Heart left ventricle (tissue), 16 donors: ENCODE measurements around the gene SLC16A8. TPM values are rescaled to one million over a fixed set of nuclear protein-coding genes. Genes with fewer than 3 reads are reported as not detected.

Experiments
- ATAC-seq, 4 donors: fragments of 200-7000 bp; cut with Tn5 transposase; one replicate each; pipeline ENCODE4 v1.9.1; 2020 to 2022; ENCODE audit warnings: moderate library complexity in 4 of 4, mild to moderate bottlenecking in 3 of 4, moderate number of reproducible peaks in 1 of 4
- DNase-seq, 5 donors: peaks; one replicate each; pipeline ENCODE4 v3.0.0-alpha.2; 2020
- H3K27ac ChIP-seq, 12 donors: fragments of 200-600 bp; sonication (generic) in 4 of 12; one replicate each; pipeline versions ENCODE4 v1.5.0 to v1.8.0; 2016 to 2022; ENCODE audit warnings: mild to moderate bottlenecking in 2 of 12
- H3K27me3 ChIP-seq, 9 donors: fragments of 200-600 bp; sonication (generic) in 2 of 9; one replicate each; pipeline versions ENCODE4 v1.5.1 to v1.8.0; 2016 to 2022; ENCODE audit warnings: mild to moderate bottlenecking in 3 of 9
- H3K36me3 ChIP-seq, 9 donors: fragments of 200-600 bp; sonication (generic) in 2 of 9; one replicate each; pipeline versions ENCODE4 v1.5.0 to v1.8.0; 2018 to 2022; ENCODE audit warnings: mild to moderate bottlenecking in 2 of 9
- H3K4me1 ChIP-seq, 12 donors: fragments of 200-600 bp; sonication (generic) in 4 of 12; one replicate each; pipeline versions ENCODE4 v1.5.0 to v1.8.0; 2016 to 2022; ENCODE audit warnings: mild to moderate bottlenecking in 3 of 12
- H3K4me3 ChIP-seq, 12 donors: fragments of 200-600 bp; sonication (generic) in 4 of 12; one replicate each; pipeline versions ENCODE4 v1.5.0 to v1.8.0; 2017 to 2022; ENCODE audit warnings: mild to moderate bottlenecking in 9 of 12, moderate library complexity in 4 of 12
- H3K9me3 ChIP-seq, 12 donors: fragments of 200-600 bp; sonication (generic) in 4 of 12; one replicate each; pipeline versions ENCODE4 v1.5.0 to v1.8.0; 2016 to 2022; ENCODE audit warnings: mild to moderate bottlenecking in 1 of 12
- POLR2A ChIP-seq, 2 donors: fragments of 450-650 bp; IDR thresholded peaks; one replicate each; pipeline ENCODE4 v1.6.1; 2017; ENCODE audit warnings: antibody characterized with exemption in 2 of 2, mild to moderate bottlenecking in 2 of 2, moderate library complexity in 2 of 2
- WGBS, 4 donors: extraction: QIAGEN DNeasy Blood & Tissue Kit in 2 of 4; methylation state at CpG; one replicate each; pipeline versions ENCODE4 v1.1.5 to v1.1.7; 2013 to 2018; 5-methylcytosine and 5-hydroxymethylcytosine counted together
- intact Hi-C, 10 donors: fragments of 100-400 bp; cut with DNase I; formaldehyde crosslinking; loops; one replicate each; pipeline versions ENCODE4 v1.11.1 to v1.14.2; 2022
- polyA plus RNA-seq, 2 donors: library from polyadenylated mRNA; stranded (reverse); fragments of 200-250 nt; gene quantifications; one replicate each; pipeline ENCODE4 v1.2.3, GENCODE V29; 2013
- total RNA-seq, 9 donors: library from RNA; depleted of rRNA in 2 of 9; stranded (reverse); fragments of >200 nt in 2 of 9; fragmentation: NEBNext Ultra II Directional in 3 of 9; extraction: Animal tissue kit (Norgen Biotek cat#: 25700) in 3 of 9; gene quantifications; one replicate each; pipeline versions ENCODE4 v1.1.0 to v1.2.4, GENCODE V29; 2016 to 2023
- TF ChIP-seq, protein P1 (sequence below), 12 donors: fragments of 200-600 bp; sonication (generic) in 4 of 12; IDR thresholded peaks; one replicate each; pipeline versions ENCODE4 v1.5.0 to v1.8.0; 2018 to 2022; ENCODE audit warnings: antibody characterized with exemption in 12 of 12, mild to moderate bottlenecking in 5 of 12
- donor health status: ischemic (EF 13 %, LVEDD 7.1; RV severe dilation, severe dysfunction).
- donor health status: healthy with polysubstance abuse.
- donor health status: DM: no; HTN: yes; CAD: no.
- donor health status: DM: no; HTN: no; CAD: no.
- donor health status: ischemic (EF 25% LVEDD 6.9; RV normal size, moderate dysfunction).
- donor health status: ischemic (EF 25% LVEDD 5.7; RV mildly dilated, moderate dysfunction).
- donor health status: healthy.
- donor health status: DM: yes; HTN: yes; CAD: no.
- donor health status: ischemic (EF 35%, LVEDD 5.7; RV mildly dilated, moderate dysfunction).
- donor health status: nonischemic (EF 11% LVEDD 7.7; RV severe dilation, severe dysfunction).
- donor health status: DM: yes; HTN: yes; CAD: no.
- donor health status: PGD.
- donor health status: ischemic (EF 29% LVEDD 5.4; RV normal size, mild dysfunction).
- donor health status: nonischemic (EF 23%, LVEDD 6.1; RV moderate dilation, normal function).

SLC16A8 gene
- total and polyA plus RNA-seq, 11 donors, result 0.34 TPM; not detected in 10

DNA sequence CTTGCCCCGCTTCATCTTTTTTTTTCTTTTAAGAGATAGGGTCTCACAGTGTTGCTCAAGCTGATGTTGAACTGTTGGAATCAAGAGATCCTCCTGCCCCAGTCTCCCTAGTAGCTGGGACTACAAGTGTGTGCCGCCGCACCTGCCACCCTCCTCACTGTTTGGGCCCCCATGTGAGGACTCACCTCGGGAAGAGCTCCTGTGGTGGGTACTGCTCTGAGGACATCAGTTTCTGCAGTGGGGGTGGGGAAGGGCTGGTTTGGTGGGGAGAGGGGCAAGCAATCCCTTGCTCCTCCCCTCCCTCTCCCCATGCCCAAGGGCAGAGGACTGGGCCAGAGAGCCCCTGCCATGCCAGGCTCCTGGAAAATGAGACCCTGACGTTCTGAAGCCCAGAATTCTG, 1.5 kb upstream of the SLC16A8 start:
- H3K36me3 ChIP-seq, result no peaks in the 10 kb centered on the region
- WGBS, 4 donors, result 72 to 90% (median 78%) methylated on average over 3 to 5 of the region's 5 CpGs
- peaks cover 5 to 34% (median 20%) of the 10 kb centered on the region in 12 donors for H3K4me1 ChIP-seq
- intact Hi-C loops, result no loop called here
- H3K4me3 ChIP-seq, result no peak overlapping the region
- H3K9me3 ChIP-seq, result no peaks in the 10 kb centered on the region
- no peak for ATAC-seq
- no peak overlapping the region for H3K27ac ChIP-seq
- peaks cover 0 to 49% (median 14%) of the 10 kb centered on the region in 9 donors for H3K27me3 ChIP-seq
- DNase-seq, result no peak
- no peak for TF ChIP-seq POLR2A (IDR thresholded peaks at IDR 0.05)
- TF ChIP-seq, protein P1, sequence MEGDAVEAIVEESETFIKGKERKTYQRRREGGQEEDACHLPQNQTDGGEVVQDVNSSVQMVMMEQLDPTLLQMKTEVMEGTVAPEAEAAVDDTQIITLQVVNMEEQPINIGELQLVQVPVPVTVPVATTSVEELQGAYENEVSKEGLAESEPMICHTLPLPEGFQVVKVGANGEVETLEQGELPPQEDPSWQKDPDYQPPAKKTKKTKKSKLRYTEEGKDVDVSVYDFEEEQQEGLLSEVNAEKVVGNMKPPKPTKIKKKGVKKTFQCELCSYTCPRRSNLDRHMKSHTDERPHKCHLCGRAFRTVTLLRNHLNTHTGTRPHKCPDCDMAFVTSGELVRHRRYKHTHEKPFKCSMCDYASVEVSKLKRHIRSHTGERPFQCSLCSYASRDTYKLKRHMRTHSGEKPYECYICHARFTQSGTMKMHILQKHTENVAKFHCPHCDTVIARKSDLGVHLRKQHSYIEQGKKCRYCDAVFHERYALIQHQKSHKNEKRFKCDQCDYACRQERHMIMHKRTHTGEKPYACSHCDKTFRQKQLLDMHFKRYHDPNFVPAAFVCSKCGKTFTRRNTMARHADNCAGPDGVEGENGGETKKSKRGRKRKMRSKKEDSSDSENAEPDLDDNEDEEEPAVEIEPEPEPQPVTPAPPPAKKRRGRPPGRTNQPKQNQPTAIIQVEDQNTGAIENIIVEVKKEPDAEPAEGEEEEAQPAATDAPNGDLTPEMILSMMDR (IDR thresholded peaks at IDR 0.05), result no peak

DNA sequence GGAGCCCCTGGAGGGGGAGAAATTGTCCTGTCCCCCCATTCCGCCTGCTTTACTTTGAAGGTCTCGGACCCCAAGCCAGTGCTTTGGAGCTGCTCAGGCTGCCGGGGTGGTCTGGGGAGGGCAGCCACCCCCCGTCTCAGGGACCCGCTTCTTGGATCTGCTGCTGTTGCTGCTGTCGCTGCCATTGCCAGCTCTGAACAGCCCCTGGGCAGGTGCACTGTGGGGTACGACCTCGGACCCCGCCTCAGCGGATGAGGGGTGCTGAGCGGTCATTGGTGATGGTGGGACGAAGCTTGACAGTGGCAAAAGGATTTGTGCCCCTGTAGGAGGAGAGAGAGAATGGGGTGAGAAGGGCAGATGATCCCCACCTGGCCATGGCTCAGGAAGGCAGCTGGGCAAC, 1.1 kb upstream of the SLC16A8 start:
- peaks cover 0 to 53% (median 14%) of the 10 kb centered on the region in 9 donors for H3K27me3 ChIP-seq
- TF ChIP-seq POLR2A (IDR thresholded peaks at IDR 0.05), result no peak
- TF ChIP-seq, protein P1 (IDR thresholded peaks at IDR 0.05), result no peak
- H3K9me3 ChIP-seq, result no peaks in the 10 kb centered on the region
- no peak overlapping the region for H3K27ac ChIP-seq
- intact Hi-C loops, result no loop called here
- WGBS, 4 donors, result 87 to 97% (median 95%) methylated on average over 4 to 12 of the region's 12 CpGs
- H3K4me3 ChIP-seq, result no peak overlapping the region
- no peaks in the 10 kb centered on the region for H3K36me3 ChIP-seq
- H3K4me1 ChIP-seq, result peaks cover 5 to 34% (median 20%) of the 10 kb centered on the region in 12 donors
- DNase-seq (peak in 1 of 5 donors; percentile 40), ATAC-seq (no peak)

DNA sequence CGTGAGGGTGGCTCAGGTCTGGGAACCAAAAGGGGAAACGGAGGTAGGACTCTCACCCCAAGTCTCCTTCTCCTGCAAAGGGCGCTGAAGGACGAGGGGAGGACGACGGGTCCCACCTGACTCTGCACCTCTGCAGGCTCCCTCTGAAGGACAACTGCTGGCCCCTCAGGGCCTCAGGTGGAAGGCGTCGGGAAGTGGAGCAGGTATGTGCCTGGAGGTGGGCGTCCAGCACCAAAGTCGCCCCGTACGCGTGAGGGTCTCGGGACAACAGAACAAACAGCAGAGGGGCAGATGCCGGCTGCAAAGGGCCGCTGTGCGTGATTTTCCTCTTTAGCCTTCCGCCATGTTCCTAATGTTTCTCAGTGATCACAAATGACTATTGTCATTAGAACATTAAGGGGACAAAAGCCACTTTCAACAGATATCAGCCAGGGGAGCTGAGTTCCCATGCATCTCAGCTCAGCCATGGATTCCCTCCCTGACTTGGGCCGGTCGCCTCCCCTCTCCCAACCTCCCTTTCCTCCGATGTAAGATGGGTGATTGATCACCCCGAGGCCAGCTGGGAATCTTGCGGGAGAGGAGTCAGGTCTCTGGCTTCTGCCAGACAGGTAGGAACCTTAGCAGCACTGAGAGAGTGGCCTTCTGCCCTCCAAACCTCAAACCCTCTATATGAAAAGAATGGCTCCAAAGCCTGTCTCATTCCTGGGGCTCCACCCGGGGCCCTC, 836 bp downstream of the SLC16A8 start:
- Histone ChIP-seq H3K4me1 (peaks cover 5 to 23% (median 15%) of the 10 kb centered on the region in 12 donors), H3K27ac (no peak overlapping the region), H3K9me3 (no peaks in the 10 kb centered on the region), H3K36me3 (no peaks in the 10 kb centered on the region), H3K4me3 (no peak overlapping the region), H3K27me3 (peaks cover 0 to 38% (median 9%) of the 10 kb centered on the region in 9 donors)
- DNase-seq (peak in 2 of 5 donors; percentile 25 to 62), ATAC-seq (no peak)
- intact Hi-C loops, result no loop called here
- 86 to 92% (median 89%) methylated on average over 24 of the region's 24 CpGs for WGBS, 4 donors
- TF ChIP-seq, protein P1 (IDR thresholded peaks at IDR 0.05), result no peak
- no peak for TF ChIP-seq POLR2A (IDR thresholded peaks at IDR 0.05)

DNA sequence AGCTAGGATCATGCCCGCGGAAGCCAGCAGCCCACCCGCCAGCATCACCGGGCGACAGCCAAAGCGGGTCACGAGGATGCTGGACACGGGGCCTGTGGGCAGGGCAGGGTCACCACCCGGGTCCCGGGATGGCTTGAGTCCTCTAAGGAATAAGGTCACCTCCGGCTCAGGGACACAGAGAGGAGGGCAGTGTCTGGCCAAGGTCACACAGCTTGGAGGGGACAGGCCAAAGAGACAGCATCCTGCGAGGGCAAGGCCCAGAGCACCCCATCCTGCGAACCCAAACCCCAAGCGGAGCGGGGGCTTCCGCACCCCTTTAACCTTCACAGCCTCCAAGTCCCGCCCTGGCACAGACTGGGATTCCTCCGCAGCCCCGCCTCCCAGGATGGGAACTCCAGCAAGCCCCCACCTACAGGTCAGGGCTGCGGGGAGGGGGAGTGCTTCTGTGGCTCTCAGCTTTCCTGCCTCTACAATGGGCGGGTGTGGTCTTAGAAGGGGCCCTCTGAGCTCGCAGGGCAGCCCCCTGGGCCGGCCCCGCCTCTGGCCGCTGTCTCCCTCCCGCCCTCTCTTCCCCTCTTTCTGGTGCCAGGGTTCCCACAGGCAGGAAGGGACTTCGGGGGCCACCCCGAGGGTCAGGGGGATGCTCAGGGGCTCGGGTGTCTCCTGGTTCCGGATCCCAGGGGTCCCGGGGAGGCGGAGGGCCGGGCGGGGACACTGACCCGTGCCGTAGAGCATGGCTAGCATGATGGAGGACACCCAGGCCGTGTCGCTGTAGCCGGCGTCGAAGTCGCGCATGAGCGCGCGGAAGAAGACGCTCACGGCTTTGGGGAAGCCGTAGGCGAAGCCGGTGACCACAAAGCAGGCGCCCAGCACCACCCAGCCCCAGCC, 1.8 kb downstream of the SLC16A8 start:
- 33 to 49% (median 40%) methylated on average over 29 to 52 of the region's 52 CpGs for WGBS, 4 donors
- TF ChIP-seq POLR2A (IDR thresholded peaks at IDR 0.05), result no peak
- TF ChIP-seq, protein P1 (IDR thresholded peaks at IDR 0.05), result no peak
- intact Hi-C loops, result no loop called here
- Histone ChIP-seq H3K27me3 (peaks cover 0 to 35% (median 9%) of the 10 kb centered on the region in 9 donors), H3K4me3 (peak overlapping the region; percentile 5 to 52 (median 44)), H3K4me1 (peaks cover 5 to 23% (median 15%) of the 10 kb centered on the region in 12 donors), H3K27ac (peak overlapping the region in 1 of 12 donors; percentile 13), H3K9me3 (no peaks in the 10 kb centered on the region), H3K36me3 (no peaks in the 10 kb centered on the region)
- peak in 1 of 4 donors; percentile 11 for ATAC-seq
- peak in 2 of 5 donors; percentile 27 to 51 for DNase-seq
